HG02678 (cell line): ENCODE data around the gene TGFBR3.

Source experiments
- ATAC-seq: cut with Tn5 transposase; IDR thresholded peaks from one replicate; pipeline ENCODE4 v1.9.1; 2021; ENCODE audit warnings: mild to moderate bottlenecking, moderate library complexity; ENCODE audit not compliant: unreplicated experiment

TGFBR3 gene

DNA sequence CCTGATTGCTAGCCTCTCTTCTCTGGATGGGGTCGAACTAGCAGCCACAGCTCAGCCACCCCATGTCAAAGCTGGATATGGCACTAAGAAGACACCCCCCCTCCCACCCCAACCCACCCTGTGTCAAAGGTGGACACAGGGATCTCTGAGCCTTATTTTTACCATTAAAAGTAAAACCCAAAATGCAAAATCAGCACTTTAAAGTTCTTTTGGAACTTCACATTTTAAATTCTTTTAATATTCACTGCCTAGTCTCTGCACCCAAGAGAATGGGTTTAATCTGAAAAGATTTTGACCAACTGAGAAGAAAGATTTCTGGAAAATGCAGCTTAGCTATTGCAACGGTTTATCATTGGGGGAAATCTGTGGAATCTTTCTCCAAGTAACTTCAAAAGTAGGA, 167.6 kb downstream of the TGFBR3 start:
- ATAC-seq: no peak

DNA sequence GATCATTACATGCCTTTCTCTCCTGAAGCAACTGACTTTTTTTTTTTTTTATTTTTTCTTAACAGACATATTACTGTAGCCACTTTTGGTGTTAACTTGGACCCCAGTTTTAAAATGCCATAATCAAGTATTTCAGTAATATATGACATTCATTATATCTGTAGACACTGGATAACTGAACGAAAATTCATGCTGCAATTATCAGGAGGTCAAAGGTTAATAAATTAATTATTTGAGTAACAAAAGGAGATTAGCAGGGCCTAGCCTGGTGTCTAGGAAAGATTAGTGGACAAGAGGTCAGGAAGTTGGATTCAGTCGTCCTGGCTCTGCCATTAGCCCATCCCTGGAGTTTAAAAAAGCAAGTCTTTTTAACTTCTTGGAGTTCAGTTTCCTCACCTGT, 168.1 kb downstream of the TGFBR3 start:
- no peak for ATAC-seq

DNA sequence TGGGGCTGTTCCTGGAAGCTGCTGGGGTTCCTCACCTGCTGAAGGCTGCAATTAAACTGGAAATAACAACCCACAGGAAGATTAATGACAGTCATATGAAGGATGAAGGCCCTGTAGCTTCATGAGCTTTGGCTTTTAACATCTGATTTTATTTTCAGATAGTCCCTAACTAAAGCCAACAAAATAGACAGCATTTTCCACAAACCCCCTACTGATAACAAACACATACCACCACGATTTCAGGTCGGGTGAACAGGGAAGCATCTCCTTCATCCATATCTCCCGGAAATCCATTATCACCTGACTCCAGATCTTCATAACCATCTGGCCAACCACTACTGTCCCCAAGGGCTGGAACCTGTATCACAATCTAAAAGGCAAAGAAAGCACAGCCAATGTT, 169.6 kb downstream of the TGFBR3 start:
- ATAC-seq: no peak

DNA sequence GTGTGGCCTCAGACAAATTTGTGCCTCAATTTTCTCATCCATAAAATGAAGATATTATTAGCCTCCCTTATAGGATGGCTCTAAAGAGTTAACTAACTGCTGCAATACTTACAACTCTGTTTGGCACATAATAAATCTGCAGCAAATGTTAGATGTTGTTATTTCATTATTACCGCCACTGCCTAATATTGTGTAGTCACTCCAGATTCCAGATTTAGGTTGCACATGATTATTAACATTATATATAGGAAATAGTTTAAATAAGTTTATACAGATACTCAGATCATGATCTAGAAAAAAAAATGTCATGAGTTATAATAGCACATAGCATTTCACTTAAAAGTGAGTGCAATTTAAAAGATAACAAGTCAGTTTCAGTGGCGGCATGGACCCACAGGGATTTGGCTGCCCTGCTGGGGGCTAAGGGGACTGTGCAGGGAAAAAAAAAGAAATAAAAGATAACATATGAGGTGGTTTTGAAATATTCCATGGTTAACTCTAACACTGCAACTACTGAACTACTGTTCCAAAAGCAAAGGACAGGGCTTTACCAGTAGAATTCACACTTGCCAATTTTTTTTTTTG, 170.4 kb downstream of the TGFBR3 start:
- ATAC-seq: no peak

DNA sequence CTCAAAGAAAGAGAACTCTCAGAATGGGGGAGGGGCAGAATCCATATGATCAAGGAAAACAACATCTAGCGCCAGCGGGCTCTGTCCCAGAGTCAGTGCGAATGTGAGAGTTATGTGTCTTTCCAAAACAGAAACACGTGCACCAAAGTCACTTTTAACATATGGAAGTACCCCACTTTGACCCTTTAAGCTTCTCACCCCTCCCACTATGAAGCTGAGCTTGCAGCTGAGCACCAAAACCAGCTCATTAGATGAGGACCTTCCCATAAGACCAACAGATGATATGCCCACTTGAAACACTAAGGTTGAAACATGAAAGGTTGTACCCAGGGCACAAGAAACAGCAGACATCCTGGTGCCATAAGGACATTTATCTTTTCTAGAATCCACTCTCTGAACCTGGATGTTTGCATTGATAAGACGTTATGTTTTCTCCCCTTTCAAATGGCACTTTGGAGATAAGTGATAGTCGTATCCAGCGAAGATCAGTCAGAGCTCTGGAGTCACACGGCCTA, 171.0 kb downstream of the TGFBR3 start:
- ATAC-seq: no peak

DNA sequence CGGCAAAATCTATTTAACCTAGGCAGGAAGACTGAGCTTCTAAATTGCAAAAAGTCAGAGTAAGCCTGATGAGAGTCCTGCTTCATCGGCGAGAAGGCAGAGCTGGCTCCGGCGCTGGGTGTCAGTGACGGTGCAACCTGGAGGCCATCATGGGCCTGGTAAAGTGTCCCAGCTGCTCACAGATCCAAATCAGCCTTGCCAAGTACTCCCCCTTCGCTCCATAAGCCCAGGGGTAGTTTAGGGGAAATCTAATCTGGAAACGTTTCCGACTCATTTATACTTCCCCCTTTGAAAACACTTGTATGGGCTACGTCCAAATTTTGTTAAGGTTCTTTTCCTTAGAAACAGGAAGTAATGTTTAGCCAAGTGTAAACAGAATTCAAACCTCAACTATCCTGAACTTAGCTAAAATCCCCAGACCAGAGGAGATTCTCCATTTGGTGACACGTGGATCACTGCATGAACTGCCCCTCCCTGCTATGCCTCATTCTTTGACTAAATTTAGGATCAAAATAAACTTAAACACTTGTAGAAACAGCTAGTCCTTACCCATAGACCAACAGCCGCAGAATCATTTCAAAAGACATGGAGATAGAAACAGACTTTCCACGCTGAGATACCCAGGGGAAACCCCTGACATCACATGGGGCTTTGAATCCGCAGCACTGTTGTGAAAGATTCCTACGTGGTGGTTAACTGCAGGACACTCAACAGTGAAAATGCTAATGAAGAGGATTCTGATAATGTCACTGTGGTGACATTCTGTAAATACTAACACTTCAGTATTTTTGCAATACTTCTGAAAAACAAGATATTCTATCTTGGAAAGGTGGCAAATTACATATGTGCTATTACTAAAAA, 172.7 kb downstream of the TGFBR3 start:
- peak; percentile 69 for ATAC-seq

DNA sequence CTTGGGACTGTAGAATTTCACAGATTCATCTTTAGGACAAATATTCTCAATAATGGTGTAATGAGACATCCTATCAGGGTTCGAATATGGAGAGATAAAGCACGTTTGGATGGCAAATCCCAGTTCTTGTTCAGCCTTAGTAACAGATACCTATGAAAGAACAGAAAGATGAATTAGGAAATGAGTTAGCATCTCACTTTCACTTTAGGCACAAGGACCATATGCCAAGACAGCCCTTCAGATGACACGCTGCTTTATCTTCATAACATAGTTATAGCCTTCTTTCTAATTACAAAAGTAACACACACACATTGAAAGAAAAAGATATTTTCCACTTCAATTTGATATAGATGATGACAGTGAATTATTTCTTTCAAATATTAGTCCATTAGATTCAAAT, 173.6 kb downstream of the TGFBR3 start:
- ATAC-seq: no peak

DNA sequence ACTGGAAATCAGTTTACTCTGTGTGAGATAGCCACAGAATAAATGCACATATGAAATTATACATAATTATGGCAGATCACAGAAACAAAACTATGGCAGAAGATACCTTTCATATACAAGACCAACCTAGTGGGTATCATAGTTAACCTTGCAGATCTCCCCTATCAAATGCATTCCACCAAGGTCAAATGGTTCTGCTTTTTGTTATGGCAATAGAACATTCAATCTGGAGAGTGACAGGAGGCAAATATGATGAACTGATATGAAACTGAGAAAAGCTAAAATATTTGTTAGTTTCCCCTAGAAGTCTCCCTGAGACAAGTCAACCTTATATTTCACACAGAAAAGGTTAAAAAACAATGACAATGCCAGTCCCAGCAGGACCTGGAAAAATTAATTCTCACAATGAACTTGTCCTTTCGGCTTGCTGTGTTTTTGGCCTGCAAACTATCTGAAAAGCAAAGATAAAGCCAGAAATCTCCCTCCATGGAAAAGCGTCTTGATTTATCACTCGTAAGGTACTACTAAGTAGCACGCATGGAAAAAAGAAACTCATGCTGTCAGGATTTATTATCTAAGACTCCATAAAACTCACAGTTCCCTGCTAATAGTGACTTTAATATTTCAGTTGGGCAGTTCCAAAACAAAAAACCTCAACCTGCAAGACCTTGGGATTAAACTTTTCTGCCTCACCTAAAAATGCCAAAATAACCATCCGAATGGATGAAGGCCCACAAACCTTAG, 174.3 kb downstream of the TGFBR3 start:
- ATAC-seq: no peak

DNA sequence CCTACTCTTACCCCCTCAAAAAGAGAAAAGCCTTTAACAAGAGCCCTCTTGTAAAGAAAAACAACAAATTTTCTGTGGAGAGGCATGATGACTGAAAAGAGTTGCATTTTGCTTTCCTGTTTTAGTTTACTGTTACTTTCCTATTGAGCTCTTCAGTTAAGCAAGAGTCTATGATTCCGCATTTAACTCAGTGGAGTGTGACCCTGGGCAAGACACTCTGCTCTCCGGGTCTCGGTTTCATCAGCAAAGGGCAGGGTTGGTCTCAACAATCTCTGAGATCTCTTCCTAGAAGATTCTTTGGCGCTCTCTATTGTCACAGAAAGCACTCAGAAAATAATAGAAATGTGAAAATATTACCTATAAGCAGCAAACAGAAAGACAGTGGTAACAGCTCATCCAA, 175.7 kb downstream of the TGFBR3 start:
- no peak for ATAC-seq

DNA sequence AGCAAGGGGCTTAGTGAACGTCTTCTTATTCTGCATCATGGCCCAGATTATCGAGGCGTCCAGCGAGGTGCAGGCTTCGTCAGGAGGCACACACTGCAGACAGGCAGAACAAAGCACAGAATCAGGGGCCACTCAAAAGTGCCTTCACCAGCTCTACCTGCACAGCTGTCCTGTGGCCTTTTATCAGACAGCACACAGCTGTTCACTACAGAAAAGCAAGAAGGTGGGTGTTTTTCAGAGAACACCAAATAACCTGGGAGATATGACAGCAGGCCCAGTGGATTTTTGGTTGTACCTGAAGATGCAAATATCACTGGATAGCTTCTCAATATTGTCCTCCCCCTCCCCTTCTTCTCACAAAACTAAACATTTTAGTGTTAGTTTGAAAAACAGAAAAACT, 177.3 kb downstream of the TGFBR3 start:
- no peak for ATAC-seq

DNA sequence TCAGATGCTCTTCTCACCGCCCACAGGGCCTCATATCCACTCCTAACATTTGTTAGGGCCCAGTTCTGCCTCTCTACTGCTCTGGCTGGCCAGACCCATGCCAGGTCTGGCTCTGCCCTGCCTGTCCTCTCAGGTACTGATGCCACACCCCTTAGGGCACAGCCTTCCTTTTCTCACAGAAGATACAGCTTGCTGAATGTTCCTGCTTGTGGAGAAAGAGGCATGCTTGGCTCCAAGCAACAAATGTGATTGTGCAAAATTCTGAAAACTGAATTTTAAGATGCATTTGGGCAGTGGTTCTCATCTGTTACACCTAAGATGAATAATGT, 178.1 kb downstream of the TGFBR3 start:
- ATAC-seq: no peak

DNA sequence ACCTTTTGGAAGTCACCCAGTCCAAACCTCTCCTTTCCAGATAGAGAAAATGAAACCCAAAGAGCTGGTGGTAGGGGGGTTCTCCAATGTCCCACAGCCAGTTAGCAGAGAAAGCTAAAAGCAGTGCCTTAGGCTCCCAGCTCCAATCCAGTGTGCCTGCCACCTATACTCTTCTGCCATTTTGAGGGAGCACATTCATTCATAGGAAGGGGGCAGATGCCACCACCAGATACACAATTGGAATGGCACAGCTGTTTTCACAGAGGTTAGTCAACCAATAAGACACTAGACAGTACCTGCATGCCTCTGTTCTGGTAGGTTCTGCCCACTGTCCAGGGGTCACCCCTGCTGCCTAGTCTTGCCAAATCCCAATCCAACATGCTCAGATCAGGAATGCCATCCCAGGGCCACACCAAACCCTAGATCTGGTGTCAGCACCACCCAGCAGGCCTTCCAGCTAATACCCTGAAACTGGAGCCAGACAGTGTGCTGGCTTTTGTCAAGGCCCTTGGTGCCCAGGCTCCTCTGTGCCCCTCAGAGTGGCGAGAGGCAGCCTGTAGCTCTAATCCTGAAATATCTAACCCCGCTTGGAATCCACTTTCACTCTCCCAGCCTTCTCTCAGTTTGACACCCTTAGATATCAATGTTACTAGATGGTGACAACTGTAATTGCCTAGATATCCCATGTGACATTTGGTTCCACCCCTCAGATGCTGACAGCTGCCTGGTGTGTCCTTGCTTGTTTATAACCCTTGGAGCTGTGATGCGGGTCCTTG, 178.6 kb downstream of the TGFBR3 start:
- no peak for ATAC-seq

DNA sequence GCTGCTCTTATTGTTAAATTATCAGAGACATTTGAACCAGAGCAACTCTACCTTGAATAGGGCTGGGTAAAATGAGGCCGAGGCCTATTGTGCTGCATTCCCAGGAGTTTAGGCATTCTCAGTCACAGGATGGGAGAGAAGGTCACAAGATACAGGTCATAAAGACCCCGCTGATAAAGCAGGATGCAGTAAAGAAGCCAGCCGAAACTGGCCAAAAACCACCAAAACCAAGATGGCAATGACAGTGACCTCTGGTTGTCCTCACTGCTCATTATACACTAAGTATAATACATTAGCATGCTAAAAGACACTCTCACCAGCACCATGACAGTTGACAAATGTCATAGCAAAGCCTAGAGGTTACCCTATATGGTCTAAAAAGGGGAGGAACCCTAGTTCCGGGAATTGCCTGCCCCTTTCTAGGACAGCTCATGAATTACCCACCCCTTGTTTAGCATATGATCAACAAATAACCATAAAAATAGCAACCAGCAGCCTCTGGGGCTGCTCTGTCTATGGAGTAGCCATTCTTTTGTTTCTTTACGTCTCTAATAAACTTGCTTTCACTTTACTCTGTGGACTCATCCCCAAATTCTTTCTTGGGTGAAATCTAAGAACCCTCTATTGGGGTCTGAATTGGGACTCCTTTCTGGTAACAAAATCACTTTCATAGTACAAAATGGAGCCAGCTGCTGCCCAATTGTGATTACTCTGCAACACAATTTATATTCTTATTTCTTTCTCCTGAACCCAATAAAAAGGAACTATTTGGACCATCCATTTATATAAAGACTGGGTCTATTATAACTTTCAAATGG, 179.6 kb downstream of the TGFBR3 start:
- no peak for ATAC-seq

DNA sequence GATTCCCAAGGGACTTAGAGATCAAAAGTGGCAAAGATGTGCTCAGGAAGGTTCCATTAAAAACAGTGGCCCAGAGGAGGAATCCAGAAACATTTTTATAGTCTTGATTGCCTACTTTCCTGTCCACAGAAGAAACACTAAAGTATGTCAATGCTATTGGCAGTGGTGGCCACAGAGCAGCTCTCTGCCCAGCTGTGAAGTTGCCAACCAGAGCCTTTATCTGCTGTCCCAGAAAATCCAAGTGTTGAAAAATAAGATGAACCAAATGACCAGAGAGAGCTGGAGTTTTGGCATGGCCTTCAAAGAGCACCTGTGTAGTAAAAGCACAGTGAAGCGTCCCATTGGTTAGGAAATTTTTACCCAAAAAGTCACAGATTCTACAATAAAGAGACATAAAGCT, 181.2 kb downstream of the TGFBR3 start:
- ATAC-seq: no peak

DNA sequence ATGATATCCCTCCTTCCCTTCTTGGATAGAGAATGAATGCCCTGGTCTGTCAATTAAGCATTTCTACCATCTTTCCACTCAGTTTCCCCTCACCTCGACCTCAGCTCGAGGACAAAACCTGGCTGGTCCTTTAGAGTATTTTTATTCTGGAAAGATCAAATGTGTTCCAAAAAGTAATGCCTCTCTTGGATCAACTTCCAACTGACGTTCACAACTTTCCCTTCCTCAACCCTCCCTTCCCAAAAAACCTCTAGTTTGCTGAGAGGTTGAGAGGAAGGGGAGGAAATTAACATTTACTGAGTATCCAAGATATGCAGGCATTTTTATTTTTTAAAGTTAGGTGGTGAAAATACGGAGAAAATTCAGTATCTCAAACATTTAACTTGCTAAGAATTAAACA, 182.9 kb downstream of the TGFBR3 start:
- no peak for ATAC-seq

DNA sequence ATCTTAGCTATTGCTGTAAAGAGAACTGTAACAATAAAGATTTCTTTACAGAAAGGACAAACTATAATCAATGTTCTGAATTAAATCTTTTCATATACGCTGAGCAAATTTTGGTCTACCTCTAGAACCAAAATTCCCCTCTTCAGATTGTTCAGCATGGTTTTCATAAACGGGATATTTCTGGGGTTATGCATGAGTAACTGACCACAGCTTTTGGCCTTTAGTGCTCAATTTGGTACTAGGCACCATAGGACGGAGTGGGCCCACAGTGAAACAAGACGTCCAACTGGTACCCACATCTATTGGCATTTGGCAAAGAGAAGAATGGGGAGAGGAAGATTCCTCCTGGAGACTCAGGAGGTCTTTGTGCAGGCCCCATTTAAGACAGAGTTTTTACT, 184.5 kb downstream of the TGFBR3 start:
- no peak for ATAC-seq

DNA sequence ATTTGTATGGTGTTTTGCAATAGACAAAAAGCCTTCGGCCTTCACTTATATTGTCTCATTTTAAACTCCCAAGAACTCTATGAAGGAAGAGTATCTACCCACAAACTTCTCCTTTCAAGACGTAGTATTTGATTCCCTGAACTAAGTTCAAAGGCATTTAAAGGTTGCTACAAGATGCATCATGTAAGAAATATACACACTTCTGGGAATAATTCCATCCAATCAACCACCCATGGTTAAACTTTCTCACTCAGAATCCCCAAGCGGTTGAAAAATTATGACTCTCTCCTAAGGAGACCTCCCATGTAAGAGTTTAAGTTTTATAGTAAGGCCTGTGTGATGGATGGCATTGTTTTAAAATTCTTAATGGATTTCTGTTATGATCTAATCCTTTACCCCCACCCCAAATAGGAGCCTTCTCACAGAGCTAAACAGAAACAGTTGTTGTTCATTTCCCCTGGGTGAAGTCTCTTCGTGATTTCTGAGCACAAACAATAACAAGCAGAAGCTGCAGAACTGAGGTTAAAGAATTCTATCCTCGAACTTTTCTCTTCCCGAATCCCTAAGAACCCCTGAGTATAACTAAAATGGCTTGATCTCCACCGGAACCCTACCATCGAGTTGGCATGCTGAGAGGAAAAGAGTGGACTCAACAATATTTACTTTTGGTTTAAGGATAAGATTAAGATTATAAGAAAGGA, 185.0 kb downstream of the TGFBR3 start:
- ATAC-seq: no peak

DNA sequence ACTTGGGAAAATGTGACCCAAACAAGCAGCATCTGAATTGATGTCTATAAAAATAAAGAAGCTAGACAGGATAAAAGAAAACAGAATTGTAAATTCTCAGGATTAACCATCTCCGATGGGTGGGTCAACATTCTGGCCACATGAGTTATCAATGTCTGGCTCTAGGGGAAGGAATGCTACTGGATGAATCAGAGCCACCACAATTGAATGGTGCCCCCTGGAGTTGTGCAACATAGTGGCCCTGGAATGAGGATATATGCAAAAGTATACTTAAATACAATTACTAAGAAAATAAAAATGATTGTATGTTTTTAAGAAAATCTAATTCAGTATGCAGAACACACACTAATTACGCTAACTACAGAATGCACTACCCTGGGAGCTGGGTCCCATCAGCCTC, 185.6 kb downstream of the TGFBR3 start:
- ATAC-seq: no peak

DNA sequence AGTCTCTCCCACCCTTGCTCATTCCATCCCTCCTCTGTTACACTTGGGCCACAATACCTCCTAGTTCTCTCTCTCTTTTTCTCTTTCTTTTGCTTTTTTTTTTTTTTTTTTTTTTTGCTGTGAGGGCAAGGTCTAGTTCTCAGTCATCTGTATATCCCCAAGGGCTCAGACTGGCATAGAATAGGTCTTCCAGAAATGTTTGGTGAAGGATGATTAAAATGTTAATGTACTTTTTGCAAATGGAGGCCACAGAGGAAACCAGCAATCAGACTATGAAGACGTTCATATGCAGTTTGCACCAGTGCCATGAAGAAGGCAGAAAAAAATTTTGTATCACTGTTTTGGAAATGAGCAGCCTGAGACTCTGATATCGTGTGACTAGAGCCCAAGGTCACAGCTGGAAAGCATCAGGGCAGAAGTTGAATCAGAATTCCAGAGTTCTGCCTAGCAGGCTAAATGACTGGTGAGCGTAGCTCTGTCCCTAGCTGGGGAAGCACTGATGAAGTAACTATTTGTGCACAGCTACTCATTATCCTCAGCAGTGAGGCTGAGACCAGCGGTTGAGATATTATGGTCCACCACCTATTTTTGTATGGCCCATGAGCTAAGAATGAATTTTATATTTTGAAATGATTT, 186.5 kb downstream of the TGFBR3 start:
- ATAC-seq: no peak
